ENCODE results near the gene CRABP2. TPM values are rescaled to one million over a fixed set of nuclear protein-coding genes. Genes with fewer than 3 reads are reported as not detected.

Gene CRABP2
- total RNA-seq, 2 experiments from 2014 or later: 0.68 to 0.80 TPM

DNA sequence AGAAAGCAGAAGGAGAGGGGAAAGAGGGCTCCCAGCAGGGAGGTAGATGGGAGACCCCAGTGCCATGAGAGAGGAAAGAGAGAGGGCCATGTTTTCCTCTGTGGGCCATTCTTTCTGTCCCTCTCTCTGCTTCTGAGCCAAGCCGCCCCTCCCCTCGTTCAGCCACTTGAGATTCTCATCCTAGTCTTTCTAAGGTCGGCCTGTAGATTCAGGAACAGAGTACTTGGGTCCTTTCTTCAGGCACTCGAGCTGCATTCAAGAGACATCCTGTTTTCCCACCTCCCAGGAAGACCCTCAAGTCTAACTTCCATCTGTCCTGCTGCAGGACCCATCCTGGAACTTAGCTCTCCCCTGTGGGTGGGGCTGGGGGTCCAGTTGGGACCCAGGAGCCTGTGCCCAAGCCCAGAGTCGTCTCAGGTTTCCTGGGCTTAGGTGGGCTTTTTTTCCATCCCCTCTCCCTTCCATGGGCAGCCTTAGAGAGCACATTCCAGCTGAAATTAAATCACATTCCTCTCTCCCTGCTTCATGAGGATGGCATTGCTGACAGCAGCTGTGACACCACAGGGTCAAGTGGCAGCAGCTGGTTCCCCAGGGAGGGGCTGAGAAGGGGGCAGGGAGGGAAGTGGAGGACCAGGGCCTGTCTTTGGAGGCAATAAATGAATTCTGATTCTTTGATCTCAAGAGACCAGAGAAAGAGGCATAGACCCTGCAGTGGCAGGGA, 41.2 kb downstream of the CRABP2 start:
- no peak overlapping the region for H3K27ac Mint-ChIP-seq
- ATAC-seq (ENCODE audit: low read depth): no peak
- H3K36me3 Mint-ChIP-seq: no peaks in the 10 kb centered on the region
- DNase-seq: no peak
- H3K27me3 Mint-ChIP-seq: peaks cover 21% of the 10 kb centered on the region
- no peak overlapping the region for H3K4me3 Mint-ChIP-seq
- no peaks in the 10 kb centered on the region for H3K9me3 Mint-ChIP-seq
- peaks cover 43% of the 10 kb centered on the region for H3K4me1 Mint-ChIP-seq
- POLR2A ChIA-PET: no interaction called here

DNA sequence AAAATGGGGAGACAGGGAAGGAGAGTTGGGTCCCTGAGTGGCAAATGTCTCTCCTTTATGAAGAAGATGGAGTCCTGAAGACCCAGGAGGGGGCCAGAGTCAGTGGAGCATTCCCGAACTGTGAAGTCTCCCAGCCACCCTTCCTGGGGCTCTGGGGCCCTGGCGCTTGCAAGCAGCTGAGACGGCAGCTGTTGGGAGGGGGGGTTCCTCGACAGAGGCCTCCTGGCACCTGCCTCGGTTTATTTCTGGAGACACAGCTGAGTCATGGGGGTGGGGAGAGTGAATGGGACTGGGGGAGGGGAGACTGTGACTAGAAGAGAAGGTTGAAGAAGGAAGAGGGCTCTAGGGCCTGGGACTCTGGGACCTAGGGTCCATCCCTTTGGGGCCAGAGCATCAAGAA, 42.2 kb downstream of the CRABP2 start:
- H3K27me3 Mint-ChIP-seq: peaks cover 21% of the 10 kb centered on the region
- DNase-seq (no peak), ATAC-seq (ENCODE audit: low read depth) (no peak)
- POLR2A ChIA-PET: no interaction called here
- no peak overlapping the region for H3K4me3 Mint-ChIP-seq
- no peaks in the 10 kb centered on the region for H3K36me3 Mint-ChIP-seq
- H3K9me3 Mint-ChIP-seq: no peaks in the 10 kb centered on the region
- peak overlapping the region; percentile 67 for H3K27ac Mint-ChIP-seq
- peaks cover 49% of the 10 kb centered on the region for H3K4me1 Mint-ChIP-seq

DNA sequence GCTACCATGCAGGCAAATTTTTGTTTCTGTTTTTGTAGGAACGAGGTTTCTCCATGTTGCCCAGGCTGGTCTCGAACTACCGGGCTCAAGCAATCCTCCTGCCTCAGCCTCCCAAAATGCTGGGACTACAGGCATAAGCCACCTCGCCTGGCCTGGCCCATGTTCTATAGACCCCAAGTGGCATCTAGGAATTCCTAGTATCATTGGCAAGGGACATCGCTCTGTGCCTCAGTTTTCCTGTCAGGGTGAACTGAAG, 42.7 kb downstream of the CRABP2 start:
- POLR2A ChIA-PET: no interaction called here
- Mint-ChIP-seq H3K27me3 (peaks cover 22% of the 10 kb centered on the region), H3K4me3 (no peak overlapping the region), H3K4me1 (peaks cover 52% of the 10 kb centered on the region), H3K27ac (peak overlapping the region; percentile 67), H3K36me3 (no peaks in the 10 kb centered on the region), H3K9me3 (no peaks in the 10 kb centered on the region)
- ATAC-seq (ENCODE audit: low read depth) (no peak), DNase-seq (no peak)

DNA sequence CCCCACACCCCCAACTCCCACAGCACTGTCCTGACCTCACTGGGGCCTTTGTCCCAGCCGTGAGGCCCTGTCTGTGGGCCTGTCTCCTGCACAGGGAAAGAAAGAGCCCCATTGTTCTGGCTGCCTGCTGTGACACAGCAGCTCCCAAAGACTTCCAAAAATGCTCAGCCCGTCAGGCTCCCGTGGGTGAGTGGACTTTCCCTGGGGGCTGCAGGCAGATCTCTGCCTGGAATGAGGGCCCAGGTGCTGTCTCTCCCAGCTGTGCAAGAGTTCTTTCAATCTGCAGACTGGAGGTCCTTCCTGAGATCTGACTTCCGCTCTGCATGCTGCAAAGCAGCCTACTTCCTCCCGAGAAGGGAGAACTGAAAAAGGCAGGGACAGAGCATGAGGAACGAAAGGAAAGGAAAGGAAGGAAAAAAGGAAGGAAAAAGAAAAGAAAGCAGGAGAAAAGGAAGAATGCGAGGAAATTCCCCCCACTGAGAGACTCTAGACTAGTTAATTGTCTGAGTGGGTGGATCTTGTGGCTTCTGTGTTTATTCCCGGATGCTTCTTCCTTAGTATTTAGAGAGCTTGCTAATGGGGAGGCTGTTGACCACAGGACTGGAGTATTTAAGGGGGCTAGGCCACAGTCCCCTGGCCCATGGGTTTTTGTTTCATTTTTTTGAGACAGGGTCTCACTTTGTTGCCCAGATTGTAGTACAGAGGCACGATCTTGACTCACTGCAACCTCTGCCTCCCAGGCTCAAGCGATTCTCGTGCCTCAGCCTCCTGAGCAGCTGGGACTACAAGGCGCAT, 43.2 kb downstream of the CRABP2 start:
- H3K27ac Mint-ChIP-seq: peak overlapping the region; percentile 19
- no peaks in the 10 kb centered on the region for H3K36me3 Mint-ChIP-seq
- H3K27me3 Mint-ChIP-seq: peaks cover 26% of the 10 kb centered on the region
- no peaks in the 10 kb centered on the region for H3K9me3 Mint-ChIP-seq
- POLR2A ChIA-PET: interaction anchor here (0.7 kb wide), 1 partner anchor 10 kb away, joined by 3 read pairs; no protein-coding TSS in a partner anchor
- H3K4me1 Mint-ChIP-seq: peaks cover 56% of the 10 kb centered on the region
- ATAC-seq (ENCODE audit: low read depth) (no peak), DNase-seq (no peak)
- peak overlapping the region; percentile 31 for H3K4me3 Mint-ChIP-seq

DNA sequence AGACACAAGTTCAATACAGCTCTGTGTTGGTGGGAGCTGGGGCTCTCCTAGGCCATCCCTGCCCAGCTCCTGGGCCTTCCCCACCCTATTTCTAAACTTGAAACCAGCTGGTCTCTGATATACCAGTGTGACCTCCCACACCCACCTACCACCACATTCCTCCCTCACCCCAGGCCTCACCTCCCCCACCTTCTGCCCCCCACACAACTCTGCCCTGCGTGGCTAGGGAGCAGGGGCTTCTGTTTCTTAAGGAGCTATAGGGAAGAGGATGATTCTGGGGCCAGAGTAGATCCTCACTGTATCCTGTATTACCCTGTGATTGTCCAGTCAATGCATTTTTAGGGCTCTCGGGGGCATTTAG, 44.7 kb downstream of the CRABP2 start:
- POLR2A ChIA-PET: interaction anchor here (1.0 to 1.3 kb wide), 3 partner anchors 20 to 153 kb away, joined by 3 to 5 read pairs (median 3); no protein-coding TSS in a partner anchor
- Mint-ChIP-seq H3K4me3 (peak overlapping the region; percentile 82), H3K9me3 (no peaks in the 10 kb centered on the region), H3K4me1 (peaks cover 60% of the 10 kb centered on the region), H3K27ac (peak overlapping the region; percentile 89), H3K27me3 (peaks cover 35% of the 10 kb centered on the region), H3K36me3 (no peaks in the 10 kb centered on the region)
- ATAC-seq (ENCODE audit: low read depth) (peak; percentile 3), DNase-seq (no peak)

DNA sequence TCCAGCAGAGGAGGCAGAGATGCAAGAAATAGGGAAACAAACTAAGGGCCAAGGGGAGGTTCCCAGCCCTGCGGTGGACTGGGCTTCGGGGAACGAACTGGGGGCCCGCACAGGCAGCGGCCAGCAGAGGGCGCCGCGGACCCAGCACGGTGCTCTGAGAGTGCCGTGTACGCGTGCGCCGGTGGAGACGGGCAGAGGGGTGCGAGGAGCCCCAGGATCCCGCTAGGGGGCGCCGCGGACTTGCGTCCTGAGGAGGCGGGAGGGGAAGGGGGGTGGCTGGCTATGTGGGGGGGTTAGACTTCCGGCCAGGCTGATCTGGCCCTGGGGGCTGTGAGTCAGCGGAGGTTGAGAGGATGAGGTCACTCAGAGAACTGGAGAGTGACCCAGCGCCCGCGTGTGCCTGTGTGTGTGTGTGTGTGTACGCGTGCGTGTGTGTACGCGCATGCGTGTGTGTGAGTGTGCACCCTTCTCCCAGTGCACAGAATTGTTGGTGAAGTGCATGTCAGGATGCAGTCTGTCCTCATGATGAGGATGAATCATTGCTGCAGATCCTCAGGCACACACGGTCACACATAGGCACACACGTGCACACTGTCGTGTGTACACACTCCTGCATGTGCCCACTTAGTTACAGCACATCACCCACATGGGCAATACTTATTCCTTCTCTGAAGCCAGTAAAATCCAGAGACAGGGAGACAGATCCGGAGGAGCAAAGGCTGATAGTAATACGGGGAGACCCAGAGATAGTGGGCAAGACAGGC, 45.2 kb downstream of the CRABP2 start:
- no peaks in the 10 kb centered on the region for H3K36me3 Mint-ChIP-seq
- H3K4me1 Mint-ChIP-seq: peaks cover 60% of the 10 kb centered on the region
- peak overlapping the region; percentile 89 for H3K27ac Mint-ChIP-seq
- no peaks in the 10 kb centered on the region for H3K9me3 Mint-ChIP-seq
- peak; percentile 86 for ATAC-seq (ENCODE audit: low read depth)
- POLR2A ChIA-PET: interaction anchor here (1.3 kb wide), 1 partner anchor 20 kb away, joined by 3 read pairs; no protein-coding TSS in a partner anchor
- DNase-seq: peak; percentile 99
- H3K4me3 Mint-ChIP-seq: peak overlapping the region; percentile 82
- H3K27me3 Mint-ChIP-seq: peaks cover 35% of the 10 kb centered on the region

DNA sequence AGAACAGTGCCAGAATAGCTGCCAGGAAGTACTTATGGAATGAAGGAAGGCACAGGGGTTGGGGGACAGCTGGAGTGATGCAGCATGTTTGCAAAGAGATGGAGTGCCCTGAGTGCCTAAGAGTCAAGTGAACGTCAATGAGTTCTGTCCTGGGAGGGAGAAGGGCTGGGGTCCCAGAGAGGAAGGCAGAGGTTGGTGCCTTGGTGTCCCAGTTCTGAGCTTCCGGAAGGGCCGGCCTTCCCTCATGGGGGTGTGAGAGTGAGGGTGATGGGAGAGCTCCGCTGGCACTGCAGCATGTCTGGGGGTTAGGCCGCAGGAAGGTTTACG, 45.8 kb downstream of the CRABP2 start:
- Mint-ChIP-seq H3K4me1 (peaks cover 60% of the 10 kb centered on the region), H3K27ac (peak overlapping the region; percentile 89), H3K36me3 (no peaks in the 10 kb centered on the region), H3K27me3 (peaks cover 39% of the 10 kb centered on the region), H3K9me3 (no peaks in the 10 kb centered on the region), H3K4me3 (peak overlapping the region; percentile 82)
- DNase-seq: no peak
- POLR2A ChIA-PET: interaction anchor here (0.5 kb wide), 1 partner anchor 21 kb away, joined by 4 read pairs; no protein-coding TSS in a partner anchor
- no peak for ATAC-seq (ENCODE audit: low read depth)

DNA sequence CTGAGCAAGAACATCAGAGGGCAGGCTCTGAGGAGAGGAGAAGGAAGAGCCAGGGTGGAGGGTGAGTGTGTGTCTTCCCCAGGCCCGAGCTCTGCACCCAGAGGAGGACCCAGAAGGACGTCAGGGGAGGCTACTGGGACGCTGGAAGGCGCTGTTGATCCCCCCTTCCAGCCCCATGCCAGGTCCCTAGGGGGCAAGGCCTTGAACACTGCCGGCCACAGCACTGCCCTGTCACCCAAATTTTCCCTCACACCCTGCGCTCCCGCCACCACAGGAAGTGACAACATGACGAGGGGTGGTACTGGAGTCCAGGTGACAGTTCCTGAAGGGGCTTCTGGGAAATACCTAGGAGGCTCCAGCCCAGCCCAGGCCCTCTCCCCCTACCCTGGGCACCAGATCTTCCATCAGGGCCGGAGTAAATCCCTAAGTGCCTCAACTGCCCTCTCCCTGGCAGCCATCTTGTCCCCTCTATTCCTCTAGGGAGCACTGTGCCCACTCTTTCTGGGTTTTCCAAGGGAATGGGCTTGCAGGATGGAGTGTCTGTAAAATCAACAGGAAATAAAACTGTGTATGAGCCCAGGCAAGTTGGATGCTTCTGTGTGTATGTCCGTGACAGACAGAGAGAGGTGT, 46.3 kb downstream of the CRABP2 start:
- H3K27me3 Mint-ChIP-seq: peaks cover 45% of the 10 kb centered on the region
- H3K36me3 Mint-ChIP-seq: no peaks in the 10 kb centered on the region
- no peaks in the 10 kb centered on the region for H3K9me3 Mint-ChIP-seq
- H3K4me1 Mint-ChIP-seq: peaks cover 58% of the 10 kb centered on the region
- H3K27ac Mint-ChIP-seq: peak overlapping the region; percentile 89
- POLR2A ChIA-PET: interaction anchor here (0.5 kb wide), 1 partner anchor 22 kb away, joined by 4 read pairs; no protein-coding TSS in a partner anchor
- no peak for ATAC-seq (ENCODE audit: low read depth)
- H3K4me3 Mint-ChIP-seq: peak overlapping the region; percentile 82
- no peak for DNase-seq

DNA sequence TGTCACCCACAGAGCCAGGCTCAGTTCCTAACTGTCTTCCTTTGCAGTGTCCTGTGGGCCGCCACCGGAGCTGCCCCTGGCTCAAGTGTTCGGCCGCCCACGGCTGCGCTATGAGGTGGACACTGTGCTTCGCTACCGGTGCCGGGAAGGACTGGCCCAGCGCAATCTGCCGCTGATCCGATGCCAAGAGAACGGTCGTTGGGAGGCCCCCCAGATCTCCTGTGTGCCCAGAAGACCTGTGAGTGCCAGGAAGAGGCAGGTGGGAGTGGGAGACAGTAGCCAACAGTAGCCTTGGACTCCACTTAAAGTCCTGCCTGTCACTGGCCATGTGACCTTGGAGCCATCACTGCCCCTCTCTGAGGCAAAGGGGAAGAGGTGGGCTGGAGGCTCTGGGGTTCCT, 46.9 kb downstream of the CRABP2 start:
- H3K9me3 Mint-ChIP-seq: no peaks in the 10 kb centered on the region
- no peak overlapping the region for H3K27ac Mint-ChIP-seq
- H3K27me3 Mint-ChIP-seq: peaks cover 45% of the 10 kb centered on the region
- POLR2A ChIA-PET: no interaction called here
- H3K4me3 Mint-ChIP-seq: no peak overlapping the region
- peaks cover 57% of the 10 kb centered on the region for H3K4me1 Mint-ChIP-seq
- ATAC-seq (ENCODE audit: low read depth) (no peak), DNase-seq (no peak)
- H3K36me3 Mint-ChIP-seq: no peaks in the 10 kb centered on the region

DNA sequence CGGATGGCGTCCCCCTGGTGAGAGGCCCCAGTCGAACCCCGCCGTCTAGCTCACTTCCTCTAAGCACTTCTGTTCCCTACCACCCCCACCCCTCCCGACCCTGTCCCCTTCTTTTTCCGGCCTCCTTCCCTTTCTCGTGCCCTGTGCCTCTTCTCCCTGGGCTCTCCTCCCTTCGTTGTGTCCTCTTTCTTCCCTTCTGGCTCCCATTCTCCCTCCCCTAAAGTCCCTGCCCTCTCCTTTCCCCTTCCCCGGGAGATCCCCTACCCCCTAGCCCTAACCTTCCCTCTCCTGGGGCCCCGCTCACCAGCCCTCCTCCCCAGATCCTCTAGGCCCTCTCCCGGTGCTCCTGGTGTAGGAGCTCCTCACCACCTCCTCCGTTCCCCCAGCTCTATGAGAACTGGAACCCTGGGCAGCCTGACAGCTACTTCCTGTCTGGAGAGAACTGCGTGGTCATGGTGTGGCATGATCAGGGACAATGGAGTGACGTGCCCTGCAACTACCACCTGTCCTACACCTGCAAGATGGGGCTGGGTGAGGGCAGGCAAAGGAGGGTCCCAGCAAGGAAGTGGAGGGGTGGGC, 47.6 kb downstream of the CRABP2 start:
- H3K4me3 Mint-ChIP-seq: peak overlapping the region; percentile 53
- H3K36me3 Mint-ChIP-seq: no peaks in the 10 kb centered on the region
- ATAC-seq (ENCODE audit: low read depth) (no peak), DNase-seq (no peak)
- no peaks in the 10 kb centered on the region for H3K9me3 Mint-ChIP-seq
- H3K4me1 Mint-ChIP-seq: peaks cover 51% of the 10 kb centered on the region
- H3K27ac Mint-ChIP-seq: no peak overlapping the region
- H3K27me3 Mint-ChIP-seq: peaks cover 43% of the 10 kb centered on the region
- POLR2A ChIA-PET: interaction anchor here (0.6 to 0.8 kb wide), 2 partner anchors 33 to 56 kb away, joined by 3 to 4 read pairs; no protein-coding TSS in a partner anchor

DNA sequence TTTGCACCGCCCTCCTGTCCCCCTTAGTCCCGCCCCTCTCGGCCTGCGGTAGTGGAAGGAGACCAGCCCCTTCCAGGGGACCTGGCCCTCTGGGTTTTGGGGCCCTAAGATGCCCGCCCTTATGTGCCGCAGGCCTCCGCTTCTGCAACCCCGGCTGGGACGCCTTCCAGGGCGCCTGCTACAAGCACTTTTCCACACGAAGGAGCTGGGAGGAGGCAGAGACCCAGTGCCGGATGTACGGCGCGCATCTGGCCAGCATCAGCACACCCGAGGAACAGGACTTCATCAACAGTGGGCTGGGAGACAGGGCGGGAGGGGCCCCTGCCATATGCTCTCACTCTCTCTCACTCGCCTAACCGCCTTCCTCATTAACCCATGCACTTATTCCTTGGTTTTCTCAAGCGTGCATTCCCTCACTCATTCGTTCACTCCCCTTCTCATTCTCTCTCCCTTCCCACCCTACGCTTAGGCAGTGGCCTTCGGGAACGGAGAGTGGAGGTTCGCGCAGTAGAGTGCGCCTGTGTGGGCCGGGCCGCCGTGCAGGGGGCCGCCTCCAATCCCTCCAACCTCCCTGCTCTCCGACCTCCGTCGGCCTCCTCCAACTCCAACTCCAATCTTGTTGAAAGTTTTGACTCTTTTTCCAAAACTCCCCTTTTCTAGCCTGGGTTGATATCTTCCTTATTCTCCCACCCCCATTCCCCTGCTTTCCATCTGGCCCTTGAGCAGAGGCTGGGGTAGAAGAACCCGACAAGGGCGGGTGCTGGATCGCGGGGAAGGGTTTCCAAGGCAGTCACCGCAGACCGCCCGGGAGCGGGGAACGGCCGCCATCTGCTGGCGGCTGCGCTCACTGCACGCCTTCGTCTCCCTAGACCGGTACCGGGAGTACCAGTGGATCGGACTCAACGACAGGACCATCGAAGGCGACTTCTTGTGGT, 48.3 kb downstream of the CRABP2 start:
- ATAC-seq (ENCODE audit: low read depth) (no peak), DNase-seq (peak; percentile 84)
- no peaks in the 10 kb centered on the region for H3K36me3 Mint-ChIP-seq
- H3K4me3 Mint-ChIP-seq: peak overlapping the region; percentile 53
- peaks cover 44% of the 10 kb centered on the region for H3K27me3 Mint-ChIP-seq
- peaks cover 45% of the 10 kb centered on the region for H3K4me1 Mint-ChIP-seq
- POLR2A ChIA-PET: interaction anchor here (0.5 to 1.0 kb wide), 3 partner anchors 30 to 33 kb away, joined by 3 to 5 read pairs (median 4); no protein-coding TSS in a partner anchor
- no peaks in the 10 kb centered on the region for H3K9me3 Mint-ChIP-seq
- no peak overlapping the region for H3K27ac Mint-ChIP-seq

Data from activated naive CD8-positive, alpha-beta T cell treated with anti-CD3 and anti-CD28 coated beads, Interleukin-2, amount 10 ng/mL, durations not matched to agents 7 days and 5 days (primary cell).